Uterus (tissue), 4 donors: Measurements from ENCODE around the gene NRXN3. TPM values are rescaled to one million over a fixed set of nuclear protein-coding genes. Genes with fewer than 3 reads are reported as not detected.

Source experiments
- DNase-seq, 2 donors: peaks; one replicate each; pipeline ENCODE4 v3.0.0-alpha.2; 2019 to 2020
- H3K27ac ChIP-seq, 2 donors: fragments of 200-600 bp; sonication (generic); 1 replicate in 1 of 2; 2 replicates in 1 of 2; pipeline ENCODE4 v1.5.1; 2016 to 2018
- H3K27me3 ChIP-seq, 2 donors: fragments of 200-600 bp; sonication (generic); one replicate each; pipeline ENCODE4 v1.5.1; 2018 to 2019; ENCODE audit warnings: control low read depth in 1 of 2
- H3K36me3 ChIP-seq, 2 donors: fragments of 200-600 bp; sonication (generic); one replicate each; pipeline ENCODE4 v1.5.1; 2019; ENCODE audit warnings: control low read depth in 1 of 2
- H3K4me1 ChIP-seq, 2 donors: fragments of 200-600 bp; sonication (generic); one replicate each; pipeline ENCODE4 v1.5.1; 2018 to 2019; ENCODE audit warnings: control low read depth in 1 of 2
- H3K4me3 ChIP-seq, 2 donors: fragments of 200-600 bp; sonication (generic); 1 replicate in 1 of 2; 2 replicates in 1 of 2; pipeline ENCODE4 v1.5.1; 2018 to 2019; ENCODE audit warnings: mild to moderate bottlenecking in 1 of 2
- H3K9me3 ChIP-seq, 2 donors: fragments of 200-600 bp; sonication (generic); one replicate each; pipeline ENCODE4 v1.5.1; 2019; ENCODE audit warnings: control low read depth in 1 of 2
- POLR2A ChIP-seq, 2 donors: fragments of 450-650 bp; IDR thresholded peaks; one replicate each; pipeline ENCODE4 v1.6.1; 2016; ENCODE audit warnings: antibody characterized with exemption in 2 of 2, mild to moderate bottlenecking in 1 of 2, moderate library complexity in 1 of 2
- intact Hi-C: fragments of 100-400 bp; cut with DNase I; formaldehyde crosslinking; loops from one replicate; pipeline ENCODE4 v1.15.1; 2023; ENCODE audit warnings: low total_unique reads
- total RNA-seq, 4 donors: library from RNA; depleted of rRNA in 3 of 4; stranded (reverse); fragments of >200 nt in 3 of 4; gene quantifications; one replicate each; pipeline versions ENCODE4 v1.1.0 to v1.2.4, GENCODE V29; 2014 to 2023
- TF ChIP-seq, protein P1 (sequence below), 4 experiments: fragments of 200-600 bp in 2 of 4; fragments of 450-650 bp in 2 of 4; sonication (generic) in 2 of 4; IDR thresholded peaks; one replicate each; pipeline ENCODE4 v1.5.1; 2016 to 2019; ENCODE audit warnings: antibody characterized with exemption in 4 of 4, mild to moderate bottlenecking in 2 of 4, moderate library complexity in 1 of 4
- donor health status: DM: yes; HTN: yes; CAD: no.

Gene NRXN3
- total RNA-seq, 4 donors from 2014 or later, result 2.9 to 17.0 (median 4.4) TPM

DNA sequence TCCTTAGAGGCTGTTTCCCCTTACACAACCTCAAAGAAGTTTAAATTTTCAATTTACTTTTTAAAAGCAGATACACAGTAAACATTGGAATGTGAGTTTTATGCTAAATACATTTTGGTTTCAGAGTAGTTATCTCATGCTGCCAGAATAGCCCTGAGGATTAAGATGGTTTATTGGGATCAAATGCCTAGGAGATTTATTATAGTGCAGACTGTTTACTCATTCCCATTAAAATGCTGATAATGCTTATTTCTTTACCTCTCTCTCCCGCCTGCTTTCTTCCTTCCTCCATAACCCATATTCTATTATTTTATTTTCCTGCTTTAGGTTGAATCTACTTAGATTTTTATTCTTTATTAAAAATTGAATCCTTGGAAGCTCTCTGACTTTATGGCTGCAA lies 1701.0 kb downstream of the NRXN3 start:
- no peak for DNase-seq
- Histone ChIP-seq H3K27ac (no peak overlapping the region), H3K4me1 (no peaks in the 10 kb centered on the region), H3K4me3 (no peak overlapping the region), H3K36me3 (no peaks in the 10 kb centered on the region), H3K27me3 (no peaks in the 10 kb centered on the region), H3K9me3 (no peaks in the 10 kb centered on the region)
- intact Hi-C loops, result no loop called here
- no peak for TF ChIP-seq POLR2A (IDR thresholded peaks at IDR 0.05)
- TF ChIP-seq, protein P1, sequence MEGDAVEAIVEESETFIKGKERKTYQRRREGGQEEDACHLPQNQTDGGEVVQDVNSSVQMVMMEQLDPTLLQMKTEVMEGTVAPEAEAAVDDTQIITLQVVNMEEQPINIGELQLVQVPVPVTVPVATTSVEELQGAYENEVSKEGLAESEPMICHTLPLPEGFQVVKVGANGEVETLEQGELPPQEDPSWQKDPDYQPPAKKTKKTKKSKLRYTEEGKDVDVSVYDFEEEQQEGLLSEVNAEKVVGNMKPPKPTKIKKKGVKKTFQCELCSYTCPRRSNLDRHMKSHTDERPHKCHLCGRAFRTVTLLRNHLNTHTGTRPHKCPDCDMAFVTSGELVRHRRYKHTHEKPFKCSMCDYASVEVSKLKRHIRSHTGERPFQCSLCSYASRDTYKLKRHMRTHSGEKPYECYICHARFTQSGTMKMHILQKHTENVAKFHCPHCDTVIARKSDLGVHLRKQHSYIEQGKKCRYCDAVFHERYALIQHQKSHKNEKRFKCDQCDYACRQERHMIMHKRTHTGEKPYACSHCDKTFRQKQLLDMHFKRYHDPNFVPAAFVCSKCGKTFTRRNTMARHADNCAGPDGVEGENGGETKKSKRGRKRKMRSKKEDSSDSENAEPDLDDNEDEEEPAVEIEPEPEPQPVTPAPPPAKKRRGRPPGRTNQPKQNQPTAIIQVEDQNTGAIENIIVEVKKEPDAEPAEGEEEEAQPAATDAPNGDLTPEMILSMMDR (IDR thresholded peaks at IDR 0.05), result no peak

DNA sequence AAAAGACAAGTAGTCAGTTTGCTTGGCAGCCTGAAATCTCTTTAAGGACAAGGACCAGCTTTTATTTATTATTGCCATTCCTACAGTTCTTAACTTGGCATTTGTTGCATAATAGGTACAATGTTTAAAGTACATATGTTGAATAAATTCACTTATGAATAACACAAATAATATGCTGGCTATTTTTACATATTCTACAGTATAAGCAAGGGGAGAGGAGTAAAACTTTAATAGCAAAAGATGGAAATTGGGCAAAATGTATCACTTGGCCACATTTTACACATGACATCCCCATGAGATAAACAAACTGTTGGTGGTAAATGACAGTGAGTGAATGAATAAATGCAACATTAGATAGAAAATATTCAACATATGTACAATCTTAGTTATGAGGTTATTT lies 1708.1 kb downstream of the NRXN3 start:
- Histone ChIP-seq H3K4me3 (no peak overlapping the region), H3K27me3 (no peaks in the 10 kb centered on the region), H3K27ac (no peak overlapping the region), H3K36me3 (no peaks in the 10 kb centered on the region), H3K4me1 (no peaks in the 10 kb centered on the region), H3K9me3 (no peaks in the 10 kb centered on the region)
- intact Hi-C loops, result no loop called here
- no peak for DNase-seq
- TF ChIP-seq POLR2A (IDR thresholded peaks at IDR 0.05), result no peak
- TF ChIP-seq, protein P1 (IDR thresholded peaks at IDR 0.05), result no peak

DNA sequence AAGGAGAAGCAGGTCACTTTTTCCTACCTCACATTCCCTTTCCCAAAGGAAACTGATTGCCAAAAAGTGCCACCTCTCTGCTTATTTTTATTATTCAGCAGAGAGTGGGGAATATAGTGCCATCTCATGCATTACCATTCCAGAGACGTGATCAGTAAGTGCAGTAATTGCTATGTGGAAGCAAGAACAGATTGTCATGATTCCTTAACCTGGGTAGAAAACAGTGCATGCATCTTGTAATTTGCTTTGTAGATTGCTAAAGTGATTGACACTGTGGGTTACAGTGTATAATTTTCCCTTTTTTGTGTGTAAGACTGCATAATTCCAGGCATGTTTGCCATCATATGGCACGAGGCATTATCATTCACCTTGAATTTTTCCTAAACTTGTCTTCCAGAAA lies 1708.6 kb downstream of the NRXN3 start:
- H3K36me3 ChIP-seq, result no peaks in the 10 kb centered on the region
- H3K27ac ChIP-seq, result no peak overlapping the region
- no peaks in the 10 kb centered on the region for H3K27me3 ChIP-seq
- intact Hi-C loops, result no loop called here
- no peaks in the 10 kb centered on the region for H3K9me3 ChIP-seq
- no peaks in the 10 kb centered on the region for H3K4me1 ChIP-seq
- no peak overlapping the region for H3K4me3 ChIP-seq
- DNase-seq, result no peak
- no peak for TF ChIP-seq POLR2A (IDR thresholded peaks at IDR 0.05)
- TF ChIP-seq, protein P1 (IDR thresholded peaks at IDR 0.05), result no peak

- H3K27me3 ChIP-seq, result no peaks in the 10 kb centered on the region
- H3K36me3 ChIP-seq, result no peaks in the 10 kb centered on the region
- TF ChIP-seq, protein P1 (IDR thresholded peaks at IDR 0.05), result no peak
- no peak for TF ChIP-seq POLR2A (IDR thresholded peaks at IDR 0.05)
- no peak overlapping the region for H3K4me3 ChIP-seq
- no peak for DNase-seq
- no peaks in the 10 kb centered on the region for H3K9me3 ChIP-seq
- H3K27ac ChIP-seq, result no peak overlapping the region
- no peaks in the 10 kb centered on the region for H3K4me1 ChIP-seq
- intact Hi-C loops, result no loop called here
Measured at GRCh38 chr14:79881299-79881698, 1711.1 kb downstream of the NRXN3 start.

- no peak for DNase-seq
- H3K27me3 ChIP-seq, result no peaks in the 10 kb centered on the region
- intact Hi-C loops, result no loop called here
- TF ChIP-seq, protein P1 (IDR thresholded peaks at IDR 0.05), result no peak
- TF ChIP-seq POLR2A (IDR thresholded peaks at IDR 0.05), result no peak
- no peaks in the 10 kb centered on the region for H3K36me3 ChIP-seq
- H3K4me3 ChIP-seq, result no peak overlapping the region
- H3K4me1 ChIP-seq, result no peaks in the 10 kb centered on the region
- no peak overlapping the region for H3K27ac ChIP-seq
- H3K9me3 ChIP-seq, result no peaks in the 10 kb centered on the region
Measured at GRCh38 chr14:79890527-79890926, 1720.4 kb downstream of the NRXN3 start.
